IPS DF 4.7 (cell line): Measurements from ENCODE around the gene FBXL2.
"Not testable (repeated sequence)": the region's sequence is repeated elsewhere in the genome, so short reads cannot be mapped to it uniquely, and the experiment has no call there.

Experiments
- DNase-seq: peaks from one replicate; pipeline ENCODE4 v3.0.0-alpha.2; 2013; ENCODE audit warnings: low spot score; ENCODE audit errors: extremely low read depth

The FBXL2 gene

GRCh38 chr3:33428734-33429133 is 151.5 kb downstream of the FBXL2 start:
- DNase-seq: no peak

- not testable (repeated sequence) for DNase-seq
Measured at GRCh38 chr3:33429306-33429705, 152.1 kb downstream of the FBXL2 start.

DNA sequence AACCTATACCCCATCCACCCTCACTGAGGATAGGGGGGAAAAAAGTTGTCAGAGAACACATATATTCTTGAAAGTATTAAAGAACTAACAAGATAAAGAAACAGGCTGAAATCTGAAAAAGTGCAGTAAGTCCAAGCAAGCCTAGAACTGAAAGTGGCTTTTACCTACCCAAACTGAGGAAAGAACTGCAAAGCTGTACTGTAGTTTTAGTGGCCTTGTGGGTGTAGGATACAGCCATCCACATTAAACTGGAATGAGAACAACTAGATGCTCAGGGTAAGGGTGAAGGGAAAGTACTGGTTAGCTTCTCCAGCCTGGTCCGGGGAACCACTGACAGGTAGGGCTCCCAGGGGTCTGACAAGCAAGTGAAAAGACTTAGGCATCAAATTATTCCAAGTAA is 152.8 kb downstream of the FBXL2 start:
- no peak for DNase-seq

- DNase-seq: no peak
Measured at GRCh38 chr3:33430571-33430970, 153.3 kb downstream of the FBXL2 start.

GRCh38 chr3:33433843-33434242 is 156.6 kb downstream of the FBXL2 start:
- no peak for DNase-seq
